HepG2 (cell line): ENCODE measurements around the gene STAT6. TPM values are rescaled to one million over a fixed set of nuclear protein-coding genes. Genes with fewer than 3 reads are reported as not detected.

Experiments used
- HDAC6 ChIP-seq: fragments of 200-600 bp; sonication (generic); IDR thresholded peaks from 2 replicates; pipeline ENCODE4 v1.7.0; 2017; ENCODE audit warnings: mild to moderate bottlenecking, antibody characterized with exemption, low read length, low read depth
- IKZF1 ChIP-seq: fragments of 450-650 bp; IDR thresholded peaks from 2 replicates; pipeline ENCODE4 v1.7.1; 2016
- NFAT5 ChIP-seq: sonication (generic); formaldehyde crosslinking; IDR thresholded peaks from 2 replicates; pipeline ENCODE4 v1.4.0; 2020; ENCODE audit warnings: missing genetic modification reagents
- NR0B2 ChIP-seq: sonication (generic); formaldehyde crosslinking; IDR thresholded peaks from 2 replicates; pipeline ENCODE4 v1.4.0; 2020; ENCODE audit warnings: mild to moderate bottlenecking, missing genetic modification reagents
- PHF21A ChIP-seq: sonication (generic); formaldehyde crosslinking; IDR thresholded peaks from 2 replicates; pipeline ENCODE4 v1.5.0; 2020; ENCODE audit warnings: mild to moderate bottlenecking, missing genetic modification reagents
- SATB2 ChIP-seq: sonication (generic); formaldehyde crosslinking; IDR thresholded peaks from 2 replicates; pipeline ENCODE4 v1.5.0; 2020; ENCODE audit warnings: missing genetic modification reagents
- SRSF9 ChIP-seq: fragments of 200-400 bp; formaldehyde crosslinking; IDR thresholded peaks from 2 replicates; pipeline ENCODE4 v1.6.1; 2018; ENCODE audit warnings: borderline replicate concordance, mild to moderate bottlenecking, low read depth, low read length; ENCODE audit not compliant: insufficient read depth, poor library complexity, severe bottlenecking
- TARDBP ChIP-seq: sonication (generic); formaldehyde crosslinking; IDR thresholded peaks from 2 replicates; pipeline ENCODE4 v1.8.0; 2022; ENCODE audit warnings: mild to moderate bottlenecking, missing genetic modification reagents
- TBL1XR1 ChIP-seq: fragments of 150-350 bp; IDR thresholded peaks from 2 replicates; pipeline ENCODE4 v1.6.1; 2014; ENCODE audit warnings: borderline replicate concordance, low read length; ENCODE audit not compliant: partially characterized antibody
- THAP7 ChIP-seq: sonication (generic); formaldehyde crosslinking; IDR thresholded peaks from 2 replicates; pipeline ENCODE4 v1.8.1; 2023; ENCODE audit warnings: mild to moderate bottlenecking, missing genetic modification reagents
- ZBED4 ChIP-seq: sonication (generic); formaldehyde crosslinking; IDR thresholded peaks from 2 replicates; pipeline ENCODE4 v1.4.0; 2020; ENCODE audit warnings: missing genetic modification reagents, borderline replicate concordance
- ZFP36 ChIP-seq: fragments of 150-350 bp; IDR thresholded peaks from 2 replicates; pipeline ENCODE4 v1.6.1; 2018; ENCODE audit warnings: borderline replicate concordance, low read length, low read depth; ENCODE audit not compliant: partially characterized antibody
- ZNF44 ChIP-seq: sonication (generic); formaldehyde crosslinking; IDR thresholded peaks from 2 replicates; pipeline ENCODE4 v1.5.1; 2020; ENCODE audit warnings: mild to moderate bottlenecking, missing genetic modification reagents
- ZNF598 ChIP-seq: sonication (generic); formaldehyde crosslinking; IDR thresholded peaks from 2 replicates; pipeline ENCODE4 v1.5.1; 2020; ENCODE audit warnings: mild to moderate bottlenecking, missing genetic modification reagents, borderline replicate concordance
- ZNF672 ChIP-seq: sonication (generic); formaldehyde crosslinking; IDR thresholded peaks from 2 replicates; pipeline ENCODE4 v1.8.1; 2022; ENCODE audit warnings: missing genetic modification reagents
- ZUFSP ChIP-seq: sonication (generic); formaldehyde crosslinking; IDR thresholded peaks from 2 replicates; pipeline ENCODE4 v1.9.0; 2021; ENCODE audit warnings: missing genetic modification reagents, mild to moderate bottlenecking, borderline replicate concordance
- polyA plus RNA-seq, 8 experiments: library from polyadenylated mRNA; depleted of rRNA in 3 of 8; stranded (reverse) in 7 of 8; unstranded in 1 of 8; fragments of >200 nt; fragmentation: Illumina TruSeq in 4 of 8; extraction: Trizol in 4 of 8; gene quantifications; 2 replicates each; pipeline versions ENCODE4 v1.2.1 to v1.2.3, GENCODE V29; 2011 to 2016; ENCODE audit warnings: low read depth in 4 of 8, missing spikeins in 1 of 8, mixed read lengths in 1 of 8; ENCODE audit not compliant: insufficient read depth in 1 of 8
- total RNA-seq, 5 experiments: library from RNA; depleted of rRNA; stranded (reverse); fragments of >200 nt; fragmentation: Illumina TruSeq; extraction: Trizol; gene quantifications; 2 replicates each; pipeline ENCODE4 v1.2.3, GENCODE V29; 2016; ENCODE audit warnings: low read depth in 1 of 5

STAT6 gene
- total and polyA plus RNA-seq, 2 of the 13 experiments (the other 11 are each of a cell fraction or from before 2014, with no cell fraction given) = 28.0 to 62.2 TPM

- TF ChIP-seq THAP7 (CRISPR knock-in tag) (no peak), ZNF672 (no peak), HDAC6 (no peak), ZBED4 (CRISPR knock-in tag) (peak; percentile 79; the same call in 1 of the 2 replicates), IKZF1 (no peak), NFAT5 (CRISPR knock-in tag) (no peak), ZFP36 (no peak), ZNF44 (CRISPR knock-in tag) (no peak), ZUFSP (CRISPR knock-in tag) (no peak), TBL1XR1 (no peak), NR0B2 (0 out of 2 replicates have a peak, but pooled peaks have one; percentile 34), SRSF9 (no peak), SATB2 (no peak), PHF21A (CRISPR knock-in tag) (no peak), ZNF598 (CRISPR knock-in tag) (no peak), TARDBP (peak; percentile 9; the same call in 1 of the 2 replicates)
Observed at GRCh38 chr12:57127726-57128518, 16.8 kb upstream of the STAT6 start, which contains the start of gene LRP1 (continued).
